Duodenal mucosa (tissue), 2 donors: ENCODE measurements around the gene HGF.

Experiments
- H3K27ac ChIP-seq: one replicate; pipeline ENCODE4 v1.7.0; 2013; ENCODE audit warnings: low read depth, low read length
- H3K27me3 ChIP-seq, 2 donors: one replicate each; pipeline ENCODE4 v1.7.0; 2013; ENCODE audit warnings: low read length in 2 of 2, control low read depth in 1 of 2; ENCODE audit not compliant: insufficient read depth in 2 of 2, control insufficient read depth in 1 of 2
- H3K36me3 ChIP-seq, 2 donors: one replicate each; pipeline ENCODE4 v1.7.0; 2013; ENCODE audit warnings: low read length in 2 of 2, control low read depth in 1 of 2; ENCODE audit not compliant: insufficient read depth in 2 of 2, control insufficient read depth in 1 of 2
- H3K4me1 ChIP-seq, 2 donors: one replicate each; pipeline ENCODE4 v1.7.0; 2013; ENCODE audit warnings: low read length in 2 of 2, control low read depth in 1 of 2; ENCODE audit not compliant: insufficient read depth in 2 of 2, control insufficient read depth in 1 of 2
- H3K4me3 ChIP-seq, 2 donors: one replicate each; pipeline ENCODE4 v1.7.0; 2013; ENCODE audit warnings: low read length in 2 of 2, low read depth in 1 of 2
- H3K9ac ChIP-seq, 2 donors: one replicate each; pipeline ENCODE4 v1.7.0; 2013; ENCODE audit warnings: low read length in 2 of 2, low read depth in 1 of 2
- H3K9me3 ChIP-seq, 2 donors: one replicate each; pipeline ENCODE4 v1.7.0; 2013; ENCODE audit warnings: low read length in 2 of 2, control low read depth in 1 of 2; ENCODE audit not compliant: control insufficient read depth in 1 of 2

Gene HGF

GRCh38 chr7:81753392-81753791 lies 16.5 kb downstream of the HGF start:
- no peak overlapping the region for H3K9ac ChIP-seq
- H3K27ac ChIP-seq: no peak overlapping the region
- no peaks in the 10 kb centered on the region for H3K9me3 ChIP-seq
- H3K36me3 ChIP-seq: no peaks in the 10 kb centered on the region
- no peaks in the 10 kb centered on the region for H3K4me1 ChIP-seq
- no peaks in the 10 kb centered on the region for H3K27me3 ChIP-seq
- no peak overlapping the region for H3K4me3 ChIP-seq

- Histone ChIP-seq H3K36me3 (no peaks in the 10 kb centered on the region), H3K4me3 (no peak overlapping the region), H3K27me3 (no peaks in the 10 kb centered on the region), H3K9ac (no peak overlapping the region), H3K4me1 (no peaks in the 10 kb centered on the region), H3K9me3 (no peaks in the 10 kb centered on the region), H3K27ac (no peak overlapping the region)
Measured at GRCh38 chr7:81752318-81752714, 17.5 kb downstream of the HGF start.

- no peak overlapping the region for H3K9ac ChIP-seq
- no peaks in the 10 kb centered on the region for H3K36me3 ChIP-seq
- H3K4me3 ChIP-seq: no peak overlapping the region
- H3K9me3 ChIP-seq: no peaks in the 10 kb centered on the region
- H3K4me1 ChIP-seq: no peaks in the 10 kb centered on the region
- no peaks in the 10 kb centered on the region for H3K27me3 ChIP-seq
- H3K27ac ChIP-seq: no peak overlapping the region
Measured at GRCh38 chr7:81751619-81752317, 18.1 kb downstream of the HGF start.

GRCh38 chr7:81745637-81746036 lies 24.2 kb downstream of the HGF start:
- Histone ChIP-seq H3K27me3 (no peaks in the 10 kb centered on the region), H3K4me1 (no peaks in the 10 kb centered on the region), H3K27ac (no peak overlapping the region), H3K36me3 (no peaks in the 10 kb centered on the region), H3K9me3 (no peaks in the 10 kb centered on the region), H3K9ac (no peak overlapping the region), H3K4me3 (no peak overlapping the region)

GRCh38 chr7:81744389-81744788 lies 25.5 kb downstream of the HGF start:
- no peak overlapping the region for H3K27ac ChIP-seq
- H3K9me3 ChIP-seq: no peaks in the 10 kb centered on the region
- no peak overlapping the region for H3K4me3 ChIP-seq
- H3K4me1 ChIP-seq: no peaks in the 10 kb centered on the region
- no peaks in the 10 kb centered on the region for H3K36me3 ChIP-seq
- H3K27me3 ChIP-seq: no peaks in the 10 kb centered on the region
- H3K9ac ChIP-seq: no peak overlapping the region

- H3K4me3 ChIP-seq: no peak overlapping the region
- no peaks in the 10 kb centered on the region for H3K36me3 ChIP-seq
- H3K4me1 ChIP-seq: no peaks in the 10 kb centered on the region
- no peaks in the 10 kb centered on the region for H3K27me3 ChIP-seq
- no peak overlapping the region for H3K9ac ChIP-seq
- no peak overlapping the region for H3K27ac ChIP-seq
- H3K9me3 ChIP-seq: no peaks in the 10 kb centered on the region
Measured at GRCh38 chr7:81743665-81744064, 26.2 kb downstream of the HGF start.

- H3K4me1 ChIP-seq: no peaks in the 10 kb centered on the region
- H3K27ac ChIP-seq: no peak overlapping the region
- no peaks in the 10 kb centered on the region for H3K27me3 ChIP-seq
- H3K4me3 ChIP-seq: no peak overlapping the region
- no peaks in the 10 kb centered on the region for H3K36me3 ChIP-seq
- no peak overlapping the region for H3K9ac ChIP-seq
- no peaks in the 10 kb centered on the region for H3K9me3 ChIP-seq
Measured at GRCh38 chr7:81743201-81743600, 26.6 kb downstream of the HGF start.

GRCh38 chr7:81740403-81740802 lies 29.4 kb downstream of the HGF start:
- H3K4me1 ChIP-seq: no peaks in the 10 kb centered on the region
- no peaks in the 10 kb centered on the region for H3K36me3 ChIP-seq
- H3K9me3 ChIP-seq: no peaks in the 10 kb centered on the region
- H3K27me3 ChIP-seq: no peaks in the 10 kb centered on the region
- no peak overlapping the region for H3K9ac ChIP-seq
- H3K4me3 ChIP-seq: no peak overlapping the region
- H3K27ac ChIP-seq: no peak overlapping the region

- H3K27me3 ChIP-seq: no peaks in the 10 kb centered on the region
- no peaks in the 10 kb centered on the region for H3K4me1 ChIP-seq
- no peak overlapping the region for H3K4me3 ChIP-seq
- H3K27ac ChIP-seq: no peak overlapping the region
- H3K9ac ChIP-seq: no peak overlapping the region
- no peaks in the 10 kb centered on the region for H3K36me3 ChIP-seq
- no peaks in the 10 kb centered on the region for H3K9me3 ChIP-seq
Measured at GRCh38 chr7:81736091-81736490, 33.8 kb downstream of the HGF start.

GRCh38 chr7:81725812-81726127 lies 44.1 kb downstream of the HGF start:
- Histone ChIP-seq H3K36me3 (no peaks in the 10 kb centered on the region), H3K27ac (no peak overlapping the region), H3K4me3 (no peak overlapping the region), H3K27me3 (no peaks in the 10 kb centered on the region), H3K4me1 (no peaks in the 10 kb centered on the region), H3K9ac (no peak overlapping the region), H3K9me3 (no peaks in the 10 kb centered on the region)
